Lower leg skin (tissue), 3 donors: ENCODE results near the gene LRRC25.

Source experiments
- POLR2A ChIP-seq, 2 donors: fragments of 450-650 bp; IDR thresholded peaks; one replicate each; pipeline ENCODE4 v1.6.1; 2016 to 2017; ENCODE audit warnings: antibody characterized with exemption in 2 of 2, mild to moderate bottlenecking in 1 of 2, moderate library complexity in 1 of 2
- TF ChIP-seq, protein P1 (sequence below), 3 donors: fragments of 450-650 bp; IDR thresholded peaks; one replicate each; pipeline ENCODE4 v1.5.1; 2016; ENCODE audit warnings: antibody characterized with exemption in 3 of 3, mild to moderate bottlenecking in 3 of 3, moderate library complexity in 2 of 3

DNA sequence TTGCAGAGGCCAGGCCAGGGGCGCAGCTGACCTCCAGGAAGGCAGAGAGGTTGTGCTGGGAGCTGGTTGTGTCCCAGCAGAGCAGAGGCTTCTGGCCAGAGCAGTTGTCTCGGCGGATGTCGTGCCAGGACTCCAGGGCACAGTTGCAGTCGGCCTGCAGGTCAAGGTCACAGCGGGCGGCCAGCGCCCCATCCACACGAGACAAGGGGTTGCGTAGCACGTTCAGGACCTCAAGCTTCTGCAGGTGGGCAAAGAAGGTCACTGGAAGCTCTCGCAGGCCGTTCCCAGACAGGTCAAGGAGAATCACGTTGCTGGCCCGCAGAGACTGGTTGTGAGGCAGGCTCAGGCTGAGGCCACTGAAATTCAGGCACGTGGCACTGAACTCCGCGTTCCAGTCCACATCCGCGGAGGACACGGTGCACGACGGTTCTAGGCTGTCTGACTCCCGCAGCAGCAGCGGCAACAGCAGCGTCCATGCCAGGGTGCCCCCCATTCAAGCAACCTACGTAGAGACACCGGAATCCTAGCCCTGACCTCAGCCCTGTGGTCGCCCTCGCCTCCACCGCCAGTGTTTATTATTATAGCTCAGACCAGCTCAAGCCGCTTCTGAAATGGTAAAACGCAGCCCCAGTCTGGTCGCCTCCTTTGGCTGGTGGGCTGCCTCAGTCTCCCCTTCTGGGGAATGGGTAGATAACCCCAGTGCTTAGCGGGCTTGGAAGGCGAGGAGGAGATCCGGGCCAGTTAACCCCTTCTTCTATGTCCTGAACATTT, 766 bp downstream of the LRRC25 start:
- no peak for TF ChIP-seq POLR2A (IDR thresholded peaks at IDR 0.05)
- TF ChIP-seq, protein P1, sequence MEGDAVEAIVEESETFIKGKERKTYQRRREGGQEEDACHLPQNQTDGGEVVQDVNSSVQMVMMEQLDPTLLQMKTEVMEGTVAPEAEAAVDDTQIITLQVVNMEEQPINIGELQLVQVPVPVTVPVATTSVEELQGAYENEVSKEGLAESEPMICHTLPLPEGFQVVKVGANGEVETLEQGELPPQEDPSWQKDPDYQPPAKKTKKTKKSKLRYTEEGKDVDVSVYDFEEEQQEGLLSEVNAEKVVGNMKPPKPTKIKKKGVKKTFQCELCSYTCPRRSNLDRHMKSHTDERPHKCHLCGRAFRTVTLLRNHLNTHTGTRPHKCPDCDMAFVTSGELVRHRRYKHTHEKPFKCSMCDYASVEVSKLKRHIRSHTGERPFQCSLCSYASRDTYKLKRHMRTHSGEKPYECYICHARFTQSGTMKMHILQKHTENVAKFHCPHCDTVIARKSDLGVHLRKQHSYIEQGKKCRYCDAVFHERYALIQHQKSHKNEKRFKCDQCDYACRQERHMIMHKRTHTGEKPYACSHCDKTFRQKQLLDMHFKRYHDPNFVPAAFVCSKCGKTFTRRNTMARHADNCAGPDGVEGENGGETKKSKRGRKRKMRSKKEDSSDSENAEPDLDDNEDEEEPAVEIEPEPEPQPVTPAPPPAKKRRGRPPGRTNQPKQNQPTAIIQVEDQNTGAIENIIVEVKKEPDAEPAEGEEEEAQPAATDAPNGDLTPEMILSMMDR (IDR thresholded peaks at IDR 0.05): no peak
